Measurements from ENCODE around the gene HEXIM1.

The HEXIM1 gene

GRCh38 chr17:45149669-45150664, 1.7 kb downstream of the HEXIM1 start:
- Histone ChIP-seq H3K36me3 (replicated peaks) (no peaks in the 10 kb centered on the region), H3K27me3 (replicated peaks) (no peaks in the 10 kb centered on the region), H3K4me3 (ENCODE audit: low read depth, low read length) (peak overlapping the region; percentile 93), H3K27ac (peak overlapping the region; percentile 74)
- DNase-seq, result peak; percentile 46
- in situ Hi-C loops (cut with HindIII; ENCODE audit: low pct_ligation_motif_present, low sequenced_read_pairs), result no loop called here
- no peak for TF ChIP-seq CTCF (IDR thresholded peaks at IDR 0.05; ENCODE audit: low read depth, low read length, missing control alignments)

GRCh38 chr17:45150911-45151809, 2.9 kb downstream of the HEXIM1 start:
- peak overlapping the region; percentile 93 for H3K4me3 ChIP-seq (ENCODE audit: low read depth, low read length)
- DNase-seq, result no peak
- H3K27me3 ChIP-seq (replicated peaks), result no peaks in the 10 kb centered on the region
- no peaks in the 10 kb centered on the region for H3K36me3 ChIP-seq (replicated peaks)
- TF ChIP-seq CTCF (IDR thresholded peaks at IDR 0.05; ENCODE audit: low read depth, low read length, missing control alignments), result no peak
- H3K27ac ChIP-seq, result no peak overlapping the region
- in situ Hi-C loops (cut with HindIII; ENCODE audit: low pct_ligation_motif_present, low sequenced_read_pairs), result no loop called here

- Histone ChIP-seq H3K4me3 (ENCODE audit: low read depth, low read length) (no peak overlapping the region), H3K27ac (no peak overlapping the region), H3K36me3 (replicated peaks) (no peaks in the 10 kb centered on the region), H3K27me3 (replicated peaks) (no peaks in the 10 kb centered on the region)
- in situ Hi-C loops (cut with HindIII; ENCODE audit: low pct_ligation_motif_present, low sequenced_read_pairs), result no loop called here
- DNase-seq, result no peak
- TF ChIP-seq CTCF (IDR thresholded peaks at IDR 0.05; ENCODE audit: low read depth, low read length, missing control alignments), result no peak
Measured at GRCh38 chr17:45155029-45155428, 6.8 kb downstream of the HEXIM1 start.

GRCh38 chr17:45155483-45155882, 7.2 kb downstream of the HEXIM1 start:
- in situ Hi-C loops (cut with HindIII; ENCODE audit: low pct_ligation_motif_present, low sequenced_read_pairs), result no loop called here
- no peak for DNase-seq
- Histone ChIP-seq H3K27ac (no peak overlapping the region), H3K36me3 (replicated peaks) (no peaks in the 10 kb centered on the region), H3K27me3 (replicated peaks) (no peaks in the 10 kb centered on the region), H3K4me3 (ENCODE audit: low read depth, low read length) (no peak overlapping the region)
- TF ChIP-seq CTCF (IDR thresholded peaks at IDR 0.05; ENCODE audit: low read depth, low read length, missing control alignments), result no peak

- no peaks in the 10 kb centered on the region for H3K27me3 ChIP-seq (replicated peaks)
- no peak overlapping the region for H3K4me3 ChIP-seq (ENCODE audit: low read depth, low read length)
- no peak for DNase-seq
- H3K36me3 ChIP-seq (replicated peaks), result no peaks in the 10 kb centered on the region
- H3K27ac ChIP-seq, result no peak overlapping the region
- in situ Hi-C loops (cut with HindIII; ENCODE audit: low pct_ligation_motif_present, low sequenced_read_pairs), result no loop called here
- no peak for TF ChIP-seq CTCF (IDR thresholded peaks at IDR 0.05; ENCODE audit: low read depth, low read length, missing control alignments)
Measured at GRCh38 chr17:45156242-45156641, 8.0 kb downstream of the HEXIM1 start.
